ENCODE results near the gene ING3.
"Not testable (repeated sequence)": the region's sequence is repeated elsewhere in the genome, so short reads cannot be mapped to it uniquely, and the experiment has no call there.

Gene ING3

DNA sequence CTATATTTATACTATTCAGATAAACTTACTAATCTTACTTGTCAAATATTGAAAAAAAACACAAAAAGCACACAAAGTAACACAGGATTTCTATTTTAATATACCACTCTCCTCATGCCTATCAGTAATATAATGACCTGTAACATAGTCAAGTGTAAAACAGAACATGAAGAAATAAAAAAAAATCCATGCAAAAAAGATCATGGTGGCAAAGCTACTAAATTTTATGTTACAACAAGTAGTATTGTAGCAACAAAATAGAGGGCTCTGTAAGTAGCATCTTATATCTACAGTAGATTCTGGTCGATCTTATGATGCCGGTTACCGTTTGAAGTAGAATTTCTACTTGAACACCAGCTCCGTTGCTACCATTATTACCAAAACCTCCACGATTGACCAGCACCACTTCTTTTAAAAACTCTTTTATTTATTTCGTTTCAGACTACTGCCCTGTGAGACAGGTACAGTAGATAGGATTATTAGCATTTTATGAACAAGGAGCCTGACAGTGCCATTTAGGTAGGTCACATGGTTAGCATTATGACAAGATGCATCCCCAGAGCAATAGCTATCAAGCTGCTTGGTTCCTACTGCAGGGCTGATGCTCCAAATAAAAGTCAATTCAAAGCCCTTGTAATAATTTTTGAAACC, 40.0 kb downstream of the ING3 start:
- DNase-seq = no peak

DNA sequence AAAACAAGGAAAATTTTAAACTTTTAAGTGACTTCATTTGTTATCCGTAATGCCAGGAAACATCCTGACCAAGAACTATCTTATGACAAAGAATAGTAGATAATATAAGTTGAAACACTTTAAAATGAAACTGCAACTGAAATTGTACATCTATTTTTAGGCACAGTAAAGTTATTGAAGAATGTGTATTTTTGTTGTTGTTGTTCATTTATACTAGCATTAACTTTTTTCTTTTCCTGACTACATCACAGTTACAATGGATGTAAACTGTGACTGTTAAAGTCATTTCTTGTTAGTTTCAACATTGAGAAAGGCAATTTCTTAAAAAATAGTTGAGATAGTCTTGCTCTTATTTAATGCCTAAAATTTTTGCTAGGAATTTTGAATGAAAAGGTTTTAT, 40.6 kb downstream of the ING3 start:
- no peak for DNase-seq

GRCh38 chr7:120991581-120991980, 41.0 kb downstream of the ING3 start:
- no peak for DNase-seq

DNA sequence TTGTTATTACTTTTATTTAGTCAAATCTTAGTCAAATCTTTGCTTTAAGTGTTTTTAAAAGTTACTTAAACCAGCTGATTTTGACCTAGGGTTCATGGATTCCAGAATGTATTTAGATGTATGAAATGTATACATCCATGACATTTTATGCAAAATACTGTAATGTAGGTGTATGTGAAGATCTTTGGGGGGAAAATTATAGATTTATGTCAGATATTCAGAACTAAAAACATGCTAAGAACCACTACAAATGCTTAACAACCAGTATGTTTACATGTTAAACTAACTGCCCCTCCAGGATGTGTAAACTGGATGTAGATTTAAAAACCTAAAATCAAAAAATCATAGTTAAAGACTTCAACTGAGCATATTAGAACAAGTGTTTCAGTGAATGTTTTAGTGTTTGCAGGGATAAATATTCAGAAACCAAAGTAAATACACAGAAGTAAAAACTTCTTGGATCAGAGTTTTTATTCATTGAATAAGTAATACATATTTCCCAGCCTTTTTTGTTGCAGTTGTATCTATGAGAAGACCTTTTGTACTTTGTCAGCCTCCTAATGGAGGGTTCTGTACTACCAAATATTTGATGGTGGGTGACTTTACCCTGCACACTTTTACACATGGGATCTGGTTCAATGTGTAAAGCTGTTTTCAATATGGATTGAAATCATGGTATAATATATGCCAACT, 41.8 kb downstream of the ING3 start:
- no peak for DNase-seq

- DNase-seq = no peak
These were observed 42.5 kb downstream of the ING3 start for GRCh38 chr7:120992965-120993494.

DNA sequence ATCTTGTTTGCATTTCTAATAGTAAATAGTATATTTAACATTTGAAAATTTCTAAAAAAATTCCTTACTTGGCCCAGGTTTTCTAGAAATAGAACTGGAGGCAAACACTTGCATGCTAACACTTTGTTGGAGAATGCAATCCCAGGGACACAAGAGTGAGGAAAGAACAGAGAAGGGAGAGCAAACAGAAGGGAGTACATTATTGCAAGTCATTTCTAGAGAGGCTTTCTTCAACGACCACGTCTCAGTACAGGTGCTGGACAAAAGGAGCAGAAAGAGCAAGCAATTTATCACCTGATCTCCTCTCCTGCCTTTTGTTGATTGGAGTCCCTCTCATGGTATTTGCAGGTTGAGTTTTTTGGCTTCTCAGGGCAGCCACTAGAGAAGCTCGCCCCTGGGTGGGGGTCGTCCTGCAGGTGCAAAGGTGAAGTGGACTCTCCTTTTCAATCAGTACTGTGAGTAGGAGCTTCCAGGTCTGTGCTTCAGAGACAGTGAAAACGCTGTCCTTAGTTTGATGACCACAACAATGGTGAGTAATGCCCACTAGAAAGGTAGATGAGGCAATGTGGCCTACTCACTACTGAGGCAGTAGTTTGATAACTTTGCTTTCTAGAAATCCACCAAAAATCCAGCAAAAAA, 43.1 kb downstream of the ING3 start:
- DNase-seq = no peak

DNA sequence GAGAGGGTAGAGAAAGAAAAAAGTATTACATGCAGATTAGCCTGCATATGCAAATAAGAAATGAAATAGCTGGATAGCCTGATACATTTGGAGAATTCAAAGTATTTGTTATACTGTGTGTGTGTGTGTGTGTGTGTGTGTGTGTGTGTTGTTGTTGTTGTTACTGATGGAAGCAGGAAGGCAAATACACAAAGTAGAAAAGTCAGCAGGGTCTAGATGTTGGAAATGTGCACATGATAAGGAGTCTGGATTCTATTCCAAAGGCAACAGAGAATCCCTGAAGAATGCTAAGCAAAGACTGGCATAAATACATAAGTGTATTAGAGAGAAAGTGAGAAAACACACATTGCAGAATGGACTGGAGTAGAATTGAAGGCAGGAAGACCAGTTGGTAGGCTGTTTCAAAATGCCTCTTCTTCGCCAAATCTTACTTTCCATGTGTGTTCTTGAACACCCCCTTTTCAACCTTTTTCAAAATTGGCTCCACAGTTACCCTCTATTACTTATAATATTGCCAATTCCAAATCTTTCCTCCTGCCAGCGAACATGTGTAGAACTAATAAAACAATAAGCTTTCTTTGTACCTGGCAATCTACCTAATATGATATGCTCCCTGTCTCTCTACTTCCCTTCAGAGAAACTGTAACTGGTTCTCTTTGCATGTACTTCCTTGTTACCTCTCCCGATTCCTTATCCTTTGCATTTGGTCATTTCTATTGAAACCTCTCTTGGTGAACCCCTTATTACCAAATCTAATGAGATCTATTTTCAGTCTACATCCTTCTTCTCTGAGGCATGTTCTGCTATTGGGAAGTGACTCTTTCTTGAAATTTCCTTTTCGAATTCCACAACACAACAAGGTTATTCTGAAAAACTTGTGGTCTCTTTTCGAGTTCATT, 44.2 kb downstream of the ING3 start:
- no peak for DNase-seq

GRCh38 chr7:120995654-120996053, 45.1 kb downstream of the ING3 start:
- DNase-seq = no peak

GRCh38 chr7:120996333-120996987, 45.9 kb downstream of the ING3 start:
- DNase-seq = no peak

DNA sequence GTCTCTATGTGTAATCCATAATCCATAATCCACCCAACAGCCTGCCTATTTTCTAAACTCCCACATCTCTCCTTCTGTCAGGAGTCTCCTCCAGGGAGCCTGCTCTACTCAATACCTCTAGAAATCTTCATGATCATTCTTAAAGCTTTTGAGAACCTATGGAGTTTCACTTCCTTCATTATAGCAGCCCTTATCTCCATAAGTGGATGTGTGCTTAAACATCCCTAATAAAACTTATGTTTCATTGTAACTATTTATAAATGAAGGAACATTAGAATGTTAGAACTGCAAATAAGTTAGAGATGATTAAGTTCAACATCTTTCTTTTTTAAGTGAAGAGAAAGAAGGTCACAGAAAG, 46.4 kb downstream of the ING3 start:
- no peak for DNase-seq

GRCh38 chr7:120997882-120998474, 47.4 kb downstream of the ING3 start:
- DNase-seq = no peak

DNA sequence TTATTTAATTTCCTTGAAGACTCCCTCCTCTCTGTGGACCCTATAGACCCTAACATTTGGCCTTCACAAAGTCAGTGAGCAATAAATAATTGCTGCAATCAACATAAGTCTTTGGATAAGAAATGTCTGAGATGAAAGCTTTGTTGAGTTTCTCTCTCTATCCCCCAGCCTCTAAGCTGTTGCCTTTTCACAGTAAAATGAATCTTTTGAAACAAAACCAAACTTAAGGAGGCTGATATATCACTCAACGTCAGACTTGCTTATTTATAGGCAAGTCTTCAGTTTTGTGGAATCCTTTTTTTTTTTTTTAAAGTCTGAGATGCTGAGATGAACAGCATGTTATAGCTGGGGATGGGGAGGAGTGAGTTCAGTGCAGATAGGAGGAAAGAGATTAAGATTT, 47.9 kb downstream of the ING3 start:
- no peak for DNase-seq

- no peak for DNase-seq
These were observed 48.5 kb downstream of the ING3 start for GRCh38 chr7:120998996-120999565.

- no peak for DNase-seq
These were observed 49.8 kb downstream of the ING3 start for GRCh38 chr7:121000081-121000983.

DNA sequence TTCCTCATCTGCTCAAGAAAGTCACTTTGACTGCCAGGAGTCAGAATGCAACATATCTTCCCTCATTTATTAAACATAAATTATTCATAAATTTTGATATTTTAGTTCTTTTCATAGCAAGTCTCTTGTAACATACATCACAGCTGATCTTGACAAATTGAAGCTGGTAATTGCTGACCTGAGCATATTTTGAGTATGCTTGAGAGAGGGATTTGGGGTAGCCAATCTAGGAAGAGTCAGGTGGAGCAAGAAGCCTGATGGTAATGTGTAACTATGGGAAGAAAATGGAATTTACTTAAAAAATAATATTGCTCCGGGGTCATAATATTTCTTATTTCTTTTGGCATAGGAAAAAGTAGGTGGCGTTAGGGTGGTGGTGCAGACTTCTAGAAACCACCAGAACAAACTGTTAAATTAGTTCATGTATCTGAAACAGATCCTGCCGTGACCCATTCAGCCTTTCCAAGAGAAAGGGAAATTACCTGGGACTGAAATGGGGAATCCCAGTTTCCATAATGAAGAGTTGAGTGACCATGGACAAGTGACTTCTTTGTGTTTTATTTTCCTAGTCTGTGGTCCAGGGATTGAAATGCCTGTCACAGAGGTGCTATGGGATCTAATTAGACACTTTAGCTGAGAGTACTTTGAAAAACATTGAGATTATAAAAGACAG, 50.8 kb downstream of the ING3 start:
- no peak for DNase-seq

- DNase-seq = no peak
These were observed 51.6 kb downstream of the ING3 start for GRCh38 chr7:121002048-121002756.

- DNase-seq = no peak
These were observed 52.2 kb downstream of the ING3 start for GRCh38 chr7:121002757-121003200.

DNA sequence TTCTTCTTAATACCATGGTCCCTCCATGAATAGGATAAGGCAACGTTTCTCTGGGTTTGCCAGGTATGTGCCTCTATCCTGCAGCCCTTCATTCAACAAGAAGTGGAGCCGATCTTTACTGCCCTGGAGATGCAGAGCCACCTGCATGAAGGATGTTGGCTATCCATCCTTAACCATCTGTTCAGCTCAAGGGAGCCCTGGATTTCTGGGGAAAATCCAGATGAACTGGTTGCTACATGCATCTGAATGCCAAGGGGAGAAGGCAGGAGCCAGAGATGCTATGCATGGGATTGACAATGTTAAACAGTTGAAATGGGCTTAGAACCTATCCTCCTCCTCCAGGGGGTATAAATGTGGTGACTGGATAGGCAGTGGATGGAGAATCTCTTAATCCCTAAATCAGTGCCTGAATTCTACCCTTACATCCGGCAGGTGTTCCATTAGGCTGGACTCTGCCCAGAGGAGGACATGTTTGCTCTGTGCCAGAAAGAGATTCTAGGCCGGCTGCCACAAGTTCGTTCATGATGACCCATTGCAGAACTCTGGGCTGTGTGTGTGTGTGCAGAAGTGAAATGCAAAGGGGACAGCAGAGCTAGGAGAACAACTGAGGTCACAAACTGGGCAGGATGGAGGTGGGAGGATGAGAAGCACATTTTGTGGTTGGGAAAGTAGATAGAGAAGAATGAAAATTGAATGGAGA, 53.6 kb downstream of the ING3 start:
- DNase-seq = no peak

DNA sequence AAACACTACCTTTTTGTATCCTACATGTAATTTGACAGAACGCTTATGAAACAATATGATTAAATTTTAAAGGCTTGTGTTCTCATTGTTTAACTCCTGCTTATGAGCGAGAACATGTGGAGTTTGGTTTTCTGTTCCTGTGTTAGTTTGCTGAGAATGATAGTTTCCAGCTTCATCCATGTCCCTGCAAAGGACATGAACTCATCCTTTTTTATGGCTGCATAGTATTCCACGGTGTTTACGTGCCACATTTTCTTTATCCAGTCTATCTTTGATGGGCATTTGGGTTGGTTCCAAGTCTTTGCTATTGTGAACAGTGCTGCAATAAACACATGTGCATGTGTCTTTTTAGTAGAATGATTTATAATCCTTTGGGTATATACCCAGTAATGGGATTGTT, 54.5 kb downstream of the ING3 start:
- not testable (repeated sequence) for DNase-seq

Data from NCI-H526 (cell line).